ENCODE data around the gene TBX21.
A peak's percentile ranks its signal among the peaks of the same experiment; 100 is the strongest.

Gene TBX21

GRCh38 chr17:47789611-47790561 lies 56.9 kb downstream of the TBX21 start:
- TF ChIP-seq CTCF (IDR thresholded peaks at IDR 0.05) = peak; percentile 64

DNA sequence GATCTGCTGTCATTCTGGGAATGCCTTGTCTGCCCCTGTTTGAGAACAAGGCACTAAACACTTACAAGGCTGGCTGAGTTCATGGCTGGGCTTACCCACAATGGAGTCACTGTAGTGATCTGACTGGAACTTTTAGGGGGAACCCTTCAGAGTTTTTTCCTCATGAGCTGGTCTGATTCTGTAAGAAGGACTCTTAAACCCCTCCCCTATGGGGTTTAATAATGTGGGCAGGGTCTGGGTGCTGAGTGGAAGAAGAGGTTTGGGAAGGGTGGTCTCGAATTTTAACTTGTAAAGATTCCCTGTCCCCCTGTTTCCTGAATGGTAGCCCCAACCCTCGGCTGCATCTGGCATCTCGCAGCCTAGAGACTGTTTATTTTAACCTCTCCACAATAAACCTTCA lies 58.0 kb downstream of the TBX21 start:
- TF ChIP-seq CTCF (IDR thresholded peaks at IDR 0.05) = no peak

- TF ChIP-seq CTCF (IDR thresholded peaks at IDR 0.05) = no peak
Measured at GRCh38 chr17:47792457-47792856, 59.4 kb downstream of the TBX21 start.

DNA sequence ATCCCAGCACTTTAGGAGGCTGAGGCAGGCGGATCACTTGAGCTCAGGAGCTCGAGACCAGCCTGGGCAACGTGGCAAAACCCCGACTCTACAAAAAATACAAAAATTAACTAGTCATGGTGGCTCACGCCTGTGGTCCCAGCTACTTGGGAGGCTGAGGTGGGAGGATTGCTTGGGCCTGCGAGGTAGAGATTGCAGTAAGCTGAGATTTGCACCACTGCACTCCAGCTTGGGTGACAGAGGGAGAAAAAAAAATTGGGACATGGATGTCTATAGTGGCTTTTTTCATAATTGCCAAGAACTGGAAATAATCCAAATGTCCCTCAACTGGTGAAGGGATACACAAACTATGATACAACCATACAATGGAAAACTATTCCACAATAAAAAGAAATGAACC lies 59.9 kb downstream of the TBX21 start:
- no peak for TF ChIP-seq CTCF (IDR thresholded peaks at IDR 0.05)
